Breast epithelium (tissue), 4 donors: Measurements from ENCODE around the gene APBA3. TPM values are rescaled to one million over a fixed set of nuclear protein-coding genes. Genes with fewer than 3 reads are reported as not detected.

ENCODE experiments used
- DNase-seq, 2 donors: peaks; one replicate each; pipeline ENCODE4 v3.0.0-alpha.2; 2019; ENCODE audit warnings: low spot score in 2 of 2
- H3K27ac ChIP-seq, 2 donors: fragments of 200-600 bp; sonication (generic) in 1 of 2; one replicate each; pipeline ENCODE4 v1.5.1; 2016 to 2019; ENCODE audit warnings: mild to moderate bottlenecking in 1 of 2
- H3K27me3 ChIP-seq, 2 donors: fragments of 200-600 bp; sonication (generic) in 1 of 2; one replicate each; pipeline versions ENCODE4 v1.5.1 to v1.6.0; 2017 to 2019; ENCODE audit warnings: control low read depth in 1 of 2, mild to moderate bottlenecking in 1 of 2
- H3K36me3 ChIP-seq: fragments of 200-600 bp; one replicate; pipeline ENCODE4 v1.5.1; 2019
- H3K4me1 ChIP-seq, 2 donors: fragments of 200-600 bp; sonication (generic); one replicate each; pipeline ENCODE4 v1.5.1; 2016 to 2019; ENCODE audit warnings: control low read depth in 1 of 2
- H3K4me3 ChIP-seq, 3 donors: fragments of 200-600 bp; sonication (generic); 1 replicate in 2 of 3; 2 replicates in 1 of 3; pipeline ENCODE4 v1.5.1; 2016 to 2019; ENCODE audit warnings: mild to moderate bottlenecking in 3 of 3, moderate library complexity in 2 of 3
- H3K9me3 ChIP-seq, 2 donors: fragments of 200-600 bp; sonication (generic) in 1 of 2; one replicate each; pipeline ENCODE4 v1.5.1; 2016 to 2019; ENCODE audit warnings: control low read depth in 1 of 2
- CTCF ChIP-seq, 3 donors: fragments of 450-650 bp; IDR thresholded peaks; one replicate each; pipeline ENCODE4 v1.5.1; 2016 to 2017; ENCODE audit warnings: antibody characterized with exemption in 3 of 3, mild to moderate bottlenecking in 3 of 3, moderate library complexity in 3 of 3
- POLR2A ChIP-seq: fragments of 450-650 bp; IDR thresholded peaks from one replicate; pipeline ENCODE4 v1.6.1; 2016; ENCODE audit warnings: antibody characterized with exemption, mild to moderate bottlenecking, moderate library complexity
- POLR2AphosphoS5 ChIP-seq, 3 donors: sonication (generic); formaldehyde crosslinking; IDR thresholded peaks; one replicate each; pipeline ENCODE4 v1.6.1; 2017; ENCODE audit warnings: antibody characterized with exemption in 3 of 3
- intact Hi-C: fragments of 100-400 bp; cut with DNase I; formaldehyde crosslinking; loops from one replicate; pipeline ENCODE4 v1.15.1; 2023; ENCODE audit warnings: low total_unique reads
- total RNA-seq, 3 donors: library from RNA; depleted of rRNA; stranded (reverse); fragments of >200 nt; gene quantifications; one replicate each; pipeline ENCODE4 v1.1.0, GENCODE V29; 2016

Gene APBA3
- total RNA-seq, 3 donors from 2014 or later, result 24.0 to 24.9 (median 24.6) TPM

GRCh38 chr19:3807574-3808354, 46.3 kb upstream of the APBA3 start:
- no peak overlapping the region for H3K4me3 ChIP-seq
- TF ChIP-seq CTCF (IDR thresholded peaks at IDR 0.05) (no peak), POLR2A (no peak), POLR2AphosphoS5 (IDR thresholded peaks at IDR 0.05) (no peak)
- H3K9me3 ChIP-seq, result no peaks in the 10 kb centered on the region
- DNase-seq, result no peak
- H3K27ac ChIP-seq, result no peak overlapping the region
- H3K27me3 ChIP-seq, result peaks cover 0 to 11% of the 10 kb centered on the region in 2 donors
- intact Hi-C loops, result no loop called here
- no peaks in the 10 kb centered on the region for H3K36me3 ChIP-seq
- no peaks in the 10 kb centered on the region for H3K4me1 ChIP-seq

GRCh38 chr19:3807131-3807480, 45.6 kb upstream of the APBA3 start:
- DNase-seq, result no peak
- no peak for TF ChIP-seq CTCF (IDR thresholded peaks at IDR 0.05)
- TF ChIP-seq POLR2A, result no peak
- no peak for TF ChIP-seq POLR2AphosphoS5 (IDR thresholded peaks at IDR 0.05)
- Histone ChIP-seq H3K4me3 (no peak overlapping the region), H3K27ac (no peak overlapping the region), H3K36me3 (no peaks in the 10 kb centered on the region), H3K9me3 (no peaks in the 10 kb centered on the region), H3K27me3 (peaks cover 0 to 15% of the 10 kb centered on the region in 2 donors), H3K4me1 (no peaks in the 10 kb centered on the region)
- intact Hi-C loops, result no loop called here

- Histone ChIP-seq H3K36me3 (no peaks in the 10 kb centered on the region), H3K27ac (no peak overlapping the region), H3K9me3 (no peaks in the 10 kb centered on the region), H3K4me1 (no peaks in the 10 kb centered on the region), H3K4me3 (no peak overlapping the region), H3K27me3 (peaks cover 0 to 27% of the 10 kb centered on the region in 2 donors)
- intact Hi-C loops, result no loop called here
- TF ChIP-seq POLR2A (no peak), CTCF (IDR thresholded peaks at IDR 0.05) (no peak), POLR2AphosphoS5 (IDR thresholded peaks at IDR 0.05) (no peak)
- no peak for DNase-seq
These were observed 44.4 kb upstream of the APBA3 start for GRCh38 chr19:3805859-3806258.

- Histone ChIP-seq H3K4me1 (no peaks in the 10 kb centered on the region), H3K4me3 (no peak overlapping the region), H3K9me3 (no peaks in the 10 kb centered on the region), H3K27ac (no peak overlapping the region), H3K36me3 (no peaks in the 10 kb centered on the region), H3K27me3 (peaks cover 0 to 25% of the 10 kb centered on the region in 2 donors)
- no peak for DNase-seq
- TF ChIP-seq CTCF (IDR thresholded peaks at IDR 0.05) (no peak), POLR2A (no peak), POLR2AphosphoS5 (IDR thresholded peaks at IDR 0.05) (no peak)
- intact Hi-C loops, result no loop called here
These were observed 42.9 kb upstream of the APBA3 start for GRCh38 chr19:3804429-3804828.

GRCh38 chr19:3803986-3804385, 42.5 kb upstream of the APBA3 start:
- intact Hi-C loops, result no loop called here
- TF ChIP-seq POLR2AphosphoS5 (IDR thresholded peaks at IDR 0.05) (no peak), POLR2A (no peak), CTCF (IDR thresholded peaks at IDR 0.05) (no peak)
- Histone ChIP-seq H3K27ac (no peak overlapping the region), H3K36me3 (no peaks in the 10 kb centered on the region), H3K4me1 (no peaks in the 10 kb centered on the region), H3K27me3 (peaks cover 0 to 29% of the 10 kb centered on the region in 2 donors), H3K9me3 (no peaks in the 10 kb centered on the region), H3K4me3 (no peak overlapping the region)
- DNase-seq, result no peak
